G401 (cell line): ENCODE measurements around the gene ITGA4. TPM values are rescaled to one million over a fixed set of nuclear protein-coding genes. Genes with fewer than 3 reads are reported as not detected.
"Not testable (repeated sequence)": the region's sequence is repeated elsewhere in the genome, so short reads cannot be mapped to it uniquely, and the experiment has no call there.

Source experiments
- DNase-seq: peaks from one replicate; pipeline ENCODE4 v3.0.0-alpha.2; 2015; ENCODE audit warnings: low spot score
- in situ Hi-C: cut with HindIII; loops from 2 replicates; pipeline ENCODE4 v1.10.0; 2016; ENCODE audit warnings: low sequenced_read_pairs, mixed read lengths
- total RNA-seq: library from RNA; depleted of rRNA; stranded (reverse); fragments of >200 nt; shearing (Covaris generic); gene quantifications from 2 replicates; pipeline ENCODE4 v1.2.3, GENCODE V29; 2014; rRNA removed

Gene ITGA4
- 0.18 and 2.5 TPM in 2 replicates for total RNA-seq

- peak; percentile 28 for DNase-seq
- in situ Hi-C loops: no loop called here
These were observed at the start of gene ITGA4 for GRCh38 chr2:181457121-181457740. TSS of gene ITGA4 (plus strand) at chr2:181457386. CDS start at chr2:181457655, 269 bp downstream.

- no peak for DNase-seq
- in situ Hi-C loops: no loop called here
These were observed 48.3 kb upstream of the ITGA4 start for GRCh38 chr2:181408861-181409260.

GRCh38 chr2:181411105-181411849 is 45.9 kb upstream of the ITGA4 start:
- no peak for DNase-seq
- in situ Hi-C loops: no loop called here

GRCh38 chr2:181419129-181419855 is 37.9 kb upstream of the ITGA4 start:
- in situ Hi-C loops: no loop called here
- DNase-seq: no peak

GRCh38 chr2:181420259-181421130 is 36.7 kb upstream of the ITGA4 start:
- DNase-seq: no peak
- in situ Hi-C loops: no loop called here

- in situ Hi-C loops: no loop called here
- DNase-seq: no peak
These were observed 36.1 kb upstream of the ITGA4 start for GRCh38 chr2:181421131-181421458.

GRCh38 chr2:181421464-181421863 is 35.7 kb upstream of the ITGA4 start:
- no peak for DNase-seq
- in situ Hi-C loops: no loop called here

GRCh38 chr2:181426672-181427071 is 30.5 kb upstream of the ITGA4 start:
- no peak for DNase-seq
- in situ Hi-C loops: no loop called here

GRCh38 chr2:181430406-181431118 is 26.6 kb upstream of the ITGA4 start:
- peak; percentile 43 for DNase-seq
- in situ Hi-C loops: no loop called here

GRCh38 chr2:181431674-181432073 is 25.5 kb upstream of the ITGA4 start:
- no peak for DNase-seq
- in situ Hi-C loops: no loop called here

GRCh38 chr2:181438261-181438660 is 18.9 kb upstream of the ITGA4 start:
- DNase-seq: no peak

GRCh38 chr2:181440344-181440743 is 16.8 kb upstream of the ITGA4 start:
- DNase-seq: no peak
- in situ Hi-C loops: no loop called here

More at GRCh38 chr2:181438261-181438660, 18.9 kb upstream of the ITGA4 start:
- in situ Hi-C loops: no loop called here

GRCh38 chr2:181440919-181441318 is 16.3 kb upstream of the ITGA4 start:
- no peak for DNase-seq
- in situ Hi-C loops: no loop called here

- in situ Hi-C loops: no loop called here
- DNase-seq: no peak
These were observed 15.5 kb upstream of the ITGA4 start for GRCh38 chr2:181441670-181442069.

GRCh38 chr2:181444654-181445053 is 12.5 kb upstream of the ITGA4 start:
- in situ Hi-C loops: no loop called here
- no peak for DNase-seq

GRCh38 chr2:181446985-181447384 is 10.2 kb upstream of the ITGA4 start:
- in situ Hi-C loops: no loop called here
- no peak for DNase-seq

- in situ Hi-C loops, DNase-seq: not testable (repeated sequence)
These were observed 7.9 kb upstream of the ITGA4 start for GRCh38 chr2:181449278-181449677.

GRCh38 chr2:181454686-181455450 is 2.3 kb upstream of the ITGA4 start:
- in situ Hi-C loops: no loop called here
- no peak for DNase-seq
